Endodermal cell (in vitro differentiated cells): ENCODE results near the gene GAB2. TPM values are rescaled to one million over a fixed set of nuclear protein-coding genes. Genes with fewer than 3 reads are reported as not detected.
A peak's percentile ranks its signal among the peaks of the same experiment; 100 is the strongest.

Experiments
- DNase-seq: peaks from one replicate; pipeline ENCODE4 v3.0.0-alpha.2; 2017
- H3K27ac ChIP-seq: 2 replicates; pipeline ENCODE4 v1.5.1; 2013; ENCODE audit warnings: mild to moderate bottlenecking, low read depth, low read length, moderate library complexity
- H3K27me3 ChIP-seq: 2 replicates; pipeline ENCODE4 v1.6.1; 2013; ENCODE audit warnings: mild to moderate bottlenecking, low read length, moderate library complexity; ENCODE audit not compliant: insufficient read depth, control insufficient read depth, poor library complexity, severe bottlenecking
- H3K36me3 ChIP-seq: 2 replicates; pipeline ENCODE4 v1.7.0; 2013; ENCODE audit warnings: mild to moderate bottlenecking, low read length, moderate library complexity; ENCODE audit not compliant: control insufficient read depth, insufficient read depth
- H3K4me1 ChIP-seq: one replicate; pipeline ENCODE4 v1.7.0; 2013; ENCODE audit warnings: low read length; ENCODE audit not compliant: control insufficient read depth, insufficient read depth
- H3K4me3 ChIP-seq: 2 replicates; pipeline ENCODE4 v1.5.1; 2013; ENCODE audit warnings: mild to moderate bottlenecking, low read length, moderate library complexity
- H3K9ac ChIP-seq: 2 replicates; pipeline ENCODE4 v1.6.1; 2013; ENCODE audit warnings: mild to moderate bottlenecking, low read length, moderate library complexity; ENCODE audit not compliant: poor library complexity, severe bottlenecking; ENCODE audit errors: extremely low read depth
- H3K9me3 ChIP-seq: 2 replicates; pipeline ENCODE4 v1.6.1; 2013; ENCODE audit warnings: mild to moderate bottlenecking, low read length, moderate library complexity; ENCODE audit not compliant: control insufficient read depth
- H3K27ac Mint-ChIP-seq: 2 replicates; pipeline ENCODE4 v1.8.0; 2020; ENCODE audit warnings: mixed read lengths
- H3K27me3 Mint-ChIP-seq: 2 replicates; pipeline ENCODE4 v1.8.0; 2021; ENCODE audit warnings: mild to moderate bottlenecking, mixed read lengths; ENCODE audit not compliant: insufficient read depth
- H3K36me3 Mint-ChIP-seq: 2 replicates; pipeline ENCODE4 v1.8.0; 2020; ENCODE audit warnings: low read depth, mixed read lengths
- H3K4me1 Mint-ChIP-seq: 2 replicates; pipeline ENCODE4 v1.8.0; 2020; ENCODE audit warnings: mixed read lengths
- H3K4me3 Mint-ChIP-seq: 2 replicates; pipeline ENCODE4 v1.8.0; 2020; ENCODE audit warnings: mild to moderate bottlenecking, moderate library complexity, mixed read lengths
- H3K9me3 Mint-ChIP-seq: 2 replicates; pipeline ENCODE4 v1.8.0; 2020; ENCODE audit warnings: mild to moderate bottlenecking, mixed read lengths
- CTCF ChIP-seq: fragments of 200-600 bp; sonication (generic); conservative IDR thresholded peaks from 2 replicates; pipeline ENCODE4 v1.5.0; 2021; ENCODE audit warnings: antibody characterized with exemption, mild to moderate bottlenecking
- WGBS, 2 experiments: methylation state at CpG; one replicate each; pipeline versions ENCODE4 v1.1.5 to v1.1.7; 2013; ENCODE audit warnings: missing lambda C conversion rate in 2 of 2, mixed read lengths in 1 of 2; ENCODE audit not compliant: insufficient coverage in 1 of 2, insufficient read length in 1 of 2; 5-methylcytosine and 5-hydroxymethylcytosine counted together
- total RNA-seq, 2 donors: library from RNA; stranded (reverse); fragmentation: NEBNext Ultra II Directional in 1 of 2; extraction: Animal tissue kit (Norgen Biotek cat#: 25700) in 1 of 2; gene quantifications; 2 replicates in 1 of 2; 3 replicates in 1 of 2; pipeline ENCODE4 v1.2.1, GENCODE V29; 2021

GAB2 gene
- total RNA-seq, 2 donors from 2014 or later = 26.9 to 62.8 TPM

- Mint-ChIP-seq H3K27ac (no peak overlapping the region), H3K4me3 (no peak overlapping the region), H3K27me3 (peaks cover 2% of the 10 kb centered on the region), H3K4me1 (peaks cover 21% of the 10 kb centered on the region), H3K36me3 (peaks cover 35% of the 10 kb centered on the region), H3K9me3 (peaks cover 8% of the 10 kb centered on the region)
- DNase-seq = no peak
- H3K27me3 ChIP-seq = no peaks in the 10 kb centered on the region
- peaks cover 24% of the 10 kb centered on the region for H3K36me3 ChIP-seq
- H3K27ac ChIP-seq = no peak overlapping the region
- H3K4me1 ChIP-seq = peaks cover 15% of the 10 kb centered on the region
- WGBS, 2 experiments = 96 to 98% methylated on average over 5 of the region's 5 CpGs
- H3K4me3 ChIP-seq = no peak overlapping the region
- no peak overlapping the region for H3K9ac ChIP-seq
- no peak for TF ChIP-seq CTCF
- peaks cover 7% of the 10 kb centered on the region for H3K9me3 ChIP-seq
Observed at GRCh38 chr11:78390809-78391208, 26.8 kb downstream of the GAB2 start.

- Histone ChIP-seq H3K9me3 (peaks cover 33% of the 10 kb centered on the region), H3K4me1 (peaks cover 11% of the 10 kb centered on the region), H3K36me3 (peaks cover 45% of the 10 kb centered on the region), H3K4me3 (no peak overlapping the region), H3K9ac (no peak overlapping the region), H3K27me3 (no peaks in the 10 kb centered on the region), H3K27ac (no peak overlapping the region)
- 90 to 96% methylated on average over 1 to 2 of the region's 3 CpGs for WGBS, 2 experiments
- peaks cover 53% of the 10 kb centered on the region for H3K36me3 Mint-ChIP-seq
- H3K4me3 Mint-ChIP-seq = no peak overlapping the region
- H3K27ac Mint-ChIP-seq = no peak overlapping the region
- DNase-seq = no peak
- H3K4me1 Mint-ChIP-seq = peaks cover 7% of the 10 kb centered on the region
- H3K27me3 Mint-ChIP-seq = no peaks in the 10 kb centered on the region
- H3K9me3 Mint-ChIP-seq = peaks cover 38% of the 10 kb centered on the region
- no peak for TF ChIP-seq CTCF
Observed at GRCh38 chr11:78386215-78386941, 31.2 kb downstream of the GAB2 start.

- Mint-ChIP-seq H3K27me3 (no peaks in the 10 kb centered on the region), H3K4me1 (peaks cover 14% of the 10 kb centered on the region), H3K4me3 (no peak overlapping the region), H3K27ac (no peak overlapping the region), H3K9me3 (peaks cover 38% of the 10 kb centered on the region), H3K36me3 (peaks cover 51% of the 10 kb centered on the region)
- Histone ChIP-seq H3K27me3 (no peaks in the 10 kb centered on the region), H3K4me1 (peaks cover 15% of the 10 kb centered on the region), H3K36me3 (peaks cover 38% of the 10 kb centered on the region), H3K9me3 (peaks cover 33% of the 10 kb centered on the region), H3K4me3 (peak overlapping the region; percentile 20), H3K9ac (no peak overlapping the region), H3K27ac (no peak overlapping the region)
- DNase-seq = no peak
- TF ChIP-seq CTCF = no peak
- 100% methylated on average over 1 of the region's 1 CpG for WGBS, 2 experiments
Observed at GRCh38 chr11:78385205-78385604, 32.4 kb downstream of the GAB2 start.
